Lower leg skin (tissue), 4 donors: ENCODE measurements around the gene BTD. TPM values are rescaled to one million over a fixed set of nuclear protein-coding genes. Genes with fewer than 3 reads are reported as not detected.

Experiments
- DNase-seq, 2 donors: peaks; one replicate each; pipeline ENCODE4 v3.0.0-alpha.2; 2019; ENCODE audit warnings: low spot score in 2 of 2
- H3K4me3 ChIP-seq: fragments of 200-600 bp; sonication (generic); 2 replicates; pipeline ENCODE4 v1.5.1; 2017; ENCODE audit warnings: mild to moderate bottlenecking, low read depth; ENCODE audit not compliant: poor library complexity, severe bottlenecking
- CTCF ChIP-seq, 3 donors: fragments of 450-650 bp; IDR thresholded peaks; one replicate each; pipeline ENCODE4 v1.5.1; 2016; ENCODE audit warnings: antibody characterized with exemption in 3 of 3, mild to moderate bottlenecking in 3 of 3, moderate library complexity in 2 of 3
- POLR2A ChIP-seq, 2 donors: fragments of 450-650 bp; IDR thresholded peaks; one replicate each; pipeline ENCODE4 v1.6.1; 2016 to 2017; ENCODE audit warnings: antibody characterized with exemption in 2 of 2, mild to moderate bottlenecking in 1 of 2, moderate library complexity in 1 of 2
- WGBS, 2 donors: methylation state at CpG; one replicate each; pipeline ENCODE4 v1.1.5; 2018; 5-methylcytosine and 5-hydroxymethylcytosine counted together
- intact Hi-C: fragments of 100-400 bp; cut with DNase I; formaldehyde crosslinking; loops from one replicate; pipeline ENCODE4 v1.15.0; 2023; ENCODE audit warnings: low total_unique reads
- total RNA-seq, 4 donors: library from RNA; depleted of rRNA; stranded (reverse); fragments of >200 nt; gene quantifications; one replicate each; pipeline ENCODE4 v1.1.0, GENCODE V29; 2016

The BTD gene
- total RNA-seq, 4 donors from 2014 or later = 18.1 to 24.6 (median 21.4) TPM

GRCh38 chr3:15645740-15646501 is 44.4 kb downstream of the BTD start:
- no peak overlapping the region for H3K4me3 ChIP-seq
- peak in 1 of 2 donors; percentile 86 for DNase-seq
- TF ChIP-seq POLR2A (IDR thresholded peaks at IDR 0.05) (no peak), CTCF (IDR thresholded peaks at IDR 0.05) (no peak)
- WGBS, 2 donors = 24 to 38% methylated on average over 18 of the region's 18 CpGs
- intact Hi-C loops = no loop called here

- WGBS, 2 donors = 19 to 24% methylated on average over 12 to 13 of the region's 13 CpGs
- TF ChIP-seq CTCF (IDR thresholded peaks at IDR 0.05) = no peak
- TF ChIP-seq POLR2A (IDR thresholded peaks at IDR 0.05) = no peak
- intact Hi-C loops = no loop called here
- peak; percentile 59 to 90 for DNase-seq
- no peak overlapping the region for H3K4me3 ChIP-seq
These were observed 45.4 kb downstream of the BTD start for GRCh38 chr3:15646851-15647511.

- WGBS, 2 donors = 40 to 43% methylated on average over 4 of the region's 4 CpGs
- TF ChIP-seq CTCF (IDR thresholded peaks at IDR 0.05) (no peak), POLR2A (IDR thresholded peaks at IDR 0.05) (no peak)
- intact Hi-C loops = no loop called here
- no peak for DNase-seq
- H3K4me3 ChIP-seq = no peak overlapping the region
These were observed 46.1 kb downstream of the BTD start for GRCh38 chr3:15647611-15648167.

- no peak for DNase-seq
- WGBS, 2 donors = 98 to 99% methylated on average over 3 of the region's 3 CpGs
These were observed 47.8 kb downstream of the BTD start for GRCh38 chr3:15649341-15649740.

GRCh38 chr3:15649858-15650257 is 48.3 kb downstream of the BTD start:
- intact Hi-C loops = no loop called here
- no peak for DNase-seq
- WGBS, 2 donors = 88 to 93% methylated on average over 5 of the region's 5 CpGs
- TF ChIP-seq CTCF (IDR thresholded peaks at IDR 0.05) (no peak), POLR2A (IDR thresholded peaks at IDR 0.05) (no peak)
- H3K4me3 ChIP-seq = no peak overlapping the region

More at GRCh38 chr3:15649341-15649740, 47.8 kb downstream of the BTD start:
- TF ChIP-seq CTCF (IDR thresholded peaks at IDR 0.05) = no peak
- no peak for TF ChIP-seq POLR2A (IDR thresholded peaks at IDR 0.05)
- intact Hi-C loops = no loop called here
- H3K4me3 ChIP-seq = no peak overlapping the region
